Activated CD4-positive, alpha-beta T cell treated with anti-CD3 and anti-CD28 coated beads, Interleukin-2, amount 50 U/mL, for 24 hours (primary cell): Measurements from ENCODE around the gene EN1.

ENCODE experiments used
- DNase-seq, 2 donors: peaks; one replicate each; pipeline ENCODE4 v3.0.0-alpha.2; 2020; ENCODE audit warnings: low read depth in 1 of 2, low spot score in 1 of 2

The EN1 gene

DNA sequence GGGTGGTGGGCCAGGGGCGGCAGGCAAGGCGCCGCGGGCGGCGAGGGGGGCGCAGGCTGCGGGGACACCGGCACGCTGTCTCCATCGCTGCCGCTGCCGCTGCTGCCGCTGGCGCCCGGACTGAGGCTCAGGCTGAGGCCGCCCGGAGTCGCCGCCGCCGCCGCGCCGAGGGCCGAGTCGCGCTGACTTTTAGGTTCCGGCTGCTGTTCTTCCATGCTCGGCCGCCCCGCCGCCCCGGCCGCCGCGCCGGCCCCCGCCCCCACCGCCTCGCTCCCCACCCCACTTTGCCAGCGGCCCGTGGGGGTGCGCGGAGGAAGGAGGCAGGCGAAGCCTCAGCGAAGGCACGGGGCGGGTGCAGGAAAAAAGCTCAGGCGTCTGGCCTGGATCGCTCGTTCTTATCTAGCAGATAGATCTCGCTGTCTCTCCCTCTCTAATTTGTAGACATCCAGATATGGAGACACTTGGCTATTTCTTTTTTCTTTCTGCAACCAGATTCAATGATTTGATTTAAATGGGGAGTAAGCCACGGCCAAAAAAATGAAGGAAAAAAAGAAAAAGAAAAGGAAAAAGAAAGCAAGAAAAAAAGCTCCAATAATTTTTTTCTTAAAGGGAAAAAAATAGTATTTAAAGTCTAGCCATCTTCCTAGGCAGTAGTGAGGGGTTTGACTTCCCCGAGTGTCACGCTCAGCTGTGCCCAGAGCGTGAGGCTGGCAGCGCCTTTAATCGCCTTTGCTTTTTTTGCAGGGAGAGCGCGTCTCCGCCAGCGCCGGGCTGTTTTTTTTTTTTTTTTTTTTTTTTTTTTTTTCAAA, at the start of gene EN1:
TSS of gene EN1 (minus strand) at position 696 of the 809 bp plus-strand sequence. CDS start at position 215, 481 bp downstream.
- DNase-seq = no peak

DNA sequence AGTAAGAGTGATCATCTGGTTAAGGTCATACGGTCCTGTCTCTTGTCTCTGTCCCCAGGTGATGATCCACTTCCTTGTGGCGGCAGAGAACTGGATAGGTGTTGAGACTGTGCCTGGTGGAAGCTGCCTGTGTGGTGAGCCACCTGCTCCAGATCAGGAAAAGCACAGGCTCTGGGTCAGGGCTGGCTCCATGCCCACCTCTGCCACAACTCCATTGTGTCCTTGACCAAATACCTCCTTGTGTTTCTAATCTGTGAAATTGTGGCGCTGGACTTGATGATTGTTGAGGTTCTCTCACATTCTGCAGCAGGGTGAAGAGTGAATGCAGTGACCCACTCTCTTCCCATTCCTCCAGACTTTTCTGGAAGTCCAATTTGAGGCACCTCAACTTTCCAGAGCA, 45.7 kb upstream of the EN1 start:
- DNase-seq = no peak

DNA sequence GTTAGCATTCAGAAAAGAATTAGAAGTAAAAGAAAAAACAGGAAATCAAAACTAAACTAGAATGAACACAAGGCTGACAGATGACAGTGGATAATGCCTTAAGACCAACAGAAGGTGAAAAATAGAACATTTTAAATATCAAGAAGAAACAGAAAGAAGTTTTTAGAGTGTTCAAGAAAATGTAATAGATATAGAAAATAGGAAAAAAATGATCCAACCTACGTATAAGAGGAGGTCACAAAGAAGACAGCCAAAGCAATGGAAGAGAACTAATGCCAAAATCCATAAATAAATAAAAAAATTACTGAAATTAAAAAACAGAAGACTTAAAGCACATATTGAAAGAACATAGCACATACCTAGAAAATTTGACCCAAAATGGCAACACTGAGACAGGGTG, 42.5 kb upstream of the EN1 start:
- no peak for DNase-seq

DNA sequence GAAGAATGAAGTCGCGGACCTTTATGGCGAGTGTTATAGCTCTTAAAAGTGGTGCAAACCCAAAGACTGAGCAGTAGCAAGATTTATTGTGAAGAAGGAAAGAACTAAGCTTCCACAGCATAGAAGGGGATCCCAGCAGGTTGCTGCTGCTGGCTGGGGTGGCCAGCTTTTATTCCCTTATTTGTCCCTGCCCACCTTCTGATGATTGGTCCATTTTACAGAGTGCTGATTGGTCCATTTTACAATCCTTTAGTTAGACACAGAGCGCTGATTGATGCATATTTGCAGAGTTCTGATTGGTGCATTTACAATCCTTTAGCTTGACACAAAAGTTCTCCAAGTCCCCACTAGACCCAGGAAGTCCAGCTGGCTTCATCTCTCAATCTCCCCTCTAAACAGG, 36.3 kb upstream of the EN1 start:
- DNase-seq = no peak

DNA sequence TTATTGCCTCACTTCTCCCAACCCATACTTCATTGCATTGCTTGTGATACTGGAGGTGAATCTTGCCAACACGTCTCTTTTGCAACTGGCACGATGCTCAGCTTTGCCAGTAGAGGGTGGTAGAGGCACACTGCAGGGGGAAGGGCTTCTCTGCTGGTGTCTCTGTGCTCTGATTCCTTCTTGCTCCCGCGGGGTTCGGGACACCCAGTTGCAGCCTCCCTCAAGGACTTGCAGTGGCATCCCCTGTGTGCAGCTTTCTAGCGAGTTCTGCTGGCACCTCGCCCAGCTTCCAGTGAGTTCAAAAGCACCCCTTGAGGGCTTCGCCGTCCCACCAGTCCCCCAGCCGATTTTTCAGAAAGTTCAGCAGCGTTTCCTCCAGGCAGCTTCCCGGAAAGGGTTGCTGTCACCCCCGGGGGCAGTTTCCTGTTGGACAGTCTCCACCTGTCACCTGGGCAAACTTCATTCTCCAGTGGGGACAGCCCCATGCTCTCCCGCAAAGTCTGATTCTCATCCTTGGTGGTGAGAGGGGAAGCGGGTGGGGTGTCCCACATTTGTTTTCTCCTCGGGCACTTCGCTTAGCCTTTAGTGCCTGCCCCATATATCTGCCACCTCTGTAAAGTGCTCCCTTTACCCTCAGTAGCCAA, 35.4 kb upstream of the EN1 start:
- DNase-seq = peak; percentile 30 to 62

DNA sequence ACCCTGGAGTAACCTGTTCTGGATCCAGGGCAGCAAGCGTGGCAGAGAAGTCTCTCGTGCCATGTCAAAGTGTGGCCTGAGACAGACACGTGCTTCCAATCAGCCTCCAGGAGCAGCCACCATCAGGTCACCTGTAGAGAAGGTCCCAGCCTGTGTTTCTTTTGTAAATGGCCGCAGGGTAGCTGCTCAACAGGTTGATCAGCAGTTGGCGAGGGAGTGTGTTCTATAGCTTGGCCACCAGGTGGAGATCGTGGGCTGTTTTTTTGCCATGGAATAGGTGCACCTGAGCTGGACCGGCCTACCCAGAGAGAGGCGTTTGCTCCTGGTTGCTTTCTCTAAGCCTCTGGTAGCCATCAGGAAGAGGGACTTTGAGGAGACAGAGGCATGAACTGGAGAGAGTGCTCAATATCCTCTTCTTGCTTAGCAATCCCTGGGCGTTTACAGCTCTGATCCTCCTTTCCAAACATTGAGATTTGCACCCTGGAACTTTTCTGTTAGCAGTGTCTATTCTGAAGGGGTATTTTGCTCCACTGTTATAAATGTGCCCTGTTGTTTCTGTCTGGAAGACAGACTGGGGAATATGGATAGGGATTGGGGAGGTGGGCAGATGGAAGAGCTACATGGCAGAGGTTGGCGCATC, 34.2 kb upstream of the EN1 start:
- DNase-seq = peak; percentile 48 to 49

DNA sequence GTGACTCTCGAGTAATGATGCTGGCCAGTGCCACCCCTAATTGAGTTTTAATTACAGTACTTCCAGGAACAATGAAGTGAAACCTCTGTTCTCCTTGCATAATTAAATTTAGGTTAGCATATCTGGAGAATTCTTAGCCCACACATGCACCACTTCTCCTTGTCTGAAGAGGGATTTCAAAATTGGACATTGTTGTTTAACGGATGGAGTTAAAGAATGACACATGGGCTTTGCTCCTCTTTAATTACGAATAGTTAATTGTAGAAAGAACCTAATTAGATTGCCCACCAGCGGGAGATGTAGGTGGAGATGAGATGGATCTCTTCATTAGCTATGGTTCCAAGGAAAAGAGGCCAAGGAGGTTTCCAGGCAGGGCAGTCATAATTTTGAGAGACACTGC, 33.1 kb upstream of the EN1 start:
- no peak for DNase-seq

DNA sequence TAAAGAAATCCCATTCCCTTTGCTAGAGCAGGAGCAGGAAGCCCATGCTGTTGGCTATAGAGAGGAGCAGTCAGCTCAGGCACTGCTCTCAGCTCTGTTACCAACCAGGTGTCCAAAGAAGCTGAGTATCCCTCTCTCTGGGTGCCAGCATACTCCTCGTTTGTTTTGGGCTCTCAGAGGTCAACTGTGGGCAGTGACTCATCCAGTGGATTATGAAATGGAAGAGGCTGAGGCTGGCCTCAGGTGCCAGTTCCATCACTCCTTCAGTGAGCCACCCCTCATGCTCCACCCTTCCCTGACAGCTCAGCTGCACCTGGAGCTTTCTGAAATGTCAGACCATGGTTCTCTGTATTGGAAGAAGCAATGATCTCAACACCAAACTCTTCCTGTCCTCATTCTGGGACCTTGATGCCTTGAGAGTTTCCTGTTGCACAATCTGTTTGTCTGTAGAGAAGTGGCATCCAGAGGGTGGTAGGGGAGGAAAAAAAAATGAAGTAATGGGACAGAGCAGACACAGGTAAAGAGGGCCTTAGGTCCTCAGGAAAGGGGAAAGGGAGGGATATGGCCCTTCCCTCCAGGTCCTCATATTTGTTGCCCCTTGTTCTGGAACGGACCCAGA, 31.2 kb upstream of the EN1 start:
- DNase-seq = no peak

DNA sequence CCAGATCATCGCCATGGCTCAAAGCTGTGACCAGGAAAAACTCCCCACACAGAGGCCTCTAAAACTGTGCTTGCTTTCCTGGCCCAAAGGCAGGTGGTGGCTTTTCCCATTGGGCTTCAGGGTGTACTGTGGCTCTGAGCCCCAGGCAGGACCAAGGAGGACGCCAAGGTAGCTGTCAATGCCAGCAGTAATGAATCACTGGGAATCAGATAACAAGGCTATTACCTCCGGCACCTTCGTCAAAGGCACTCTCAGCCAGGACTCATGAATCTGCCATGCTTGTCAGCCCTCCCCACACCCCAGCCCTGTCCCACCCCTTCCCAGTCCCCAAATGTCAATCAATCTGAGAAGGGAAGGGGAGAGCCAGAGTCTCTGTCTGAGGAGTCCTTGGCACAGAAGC, 27.9 kb upstream of the EN1 start:
- no peak for DNase-seq

DNA sequence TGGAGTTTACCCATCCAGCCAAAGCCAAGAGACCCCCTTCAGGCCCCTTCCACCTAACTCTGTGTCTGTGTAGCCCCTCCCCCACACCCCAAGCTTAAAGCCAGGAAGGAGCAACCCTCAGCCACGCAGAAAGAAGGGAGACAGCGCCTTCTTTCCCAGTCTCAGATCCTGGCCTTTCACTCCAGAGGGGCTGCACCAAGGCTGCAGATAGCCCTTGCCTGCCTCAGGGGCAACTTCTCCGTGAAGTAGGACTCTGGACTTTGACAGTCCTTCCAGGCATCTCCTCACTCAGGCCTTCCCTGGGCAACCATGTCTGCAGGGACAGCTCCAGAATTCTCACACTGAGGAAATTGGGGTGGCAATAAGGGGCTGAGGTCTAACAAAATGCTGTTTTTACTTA, 26.9 kb upstream of the EN1 start:
- DNase-seq = no peak

DNA sequence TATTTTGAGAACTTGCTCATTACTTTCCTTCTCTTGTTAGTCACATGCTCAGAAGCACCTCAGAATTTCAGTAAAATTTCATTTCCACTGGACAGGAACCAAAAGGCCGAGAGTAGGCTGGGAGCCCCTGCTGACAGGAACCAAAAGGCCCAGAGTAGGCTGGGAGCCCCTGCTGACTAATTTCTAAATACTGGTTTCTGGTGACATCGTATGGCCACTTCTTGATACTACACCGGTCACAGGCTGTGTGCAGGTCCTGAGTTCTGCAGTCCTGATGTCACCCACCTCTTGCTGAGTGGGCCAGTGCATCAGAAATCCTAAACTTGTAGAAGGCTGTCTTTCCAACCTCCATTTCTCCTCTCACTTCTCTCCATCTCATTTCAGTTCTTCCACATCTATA, 17.7 kb upstream of the EN1 start:
- DNase-seq = no peak

DNA sequence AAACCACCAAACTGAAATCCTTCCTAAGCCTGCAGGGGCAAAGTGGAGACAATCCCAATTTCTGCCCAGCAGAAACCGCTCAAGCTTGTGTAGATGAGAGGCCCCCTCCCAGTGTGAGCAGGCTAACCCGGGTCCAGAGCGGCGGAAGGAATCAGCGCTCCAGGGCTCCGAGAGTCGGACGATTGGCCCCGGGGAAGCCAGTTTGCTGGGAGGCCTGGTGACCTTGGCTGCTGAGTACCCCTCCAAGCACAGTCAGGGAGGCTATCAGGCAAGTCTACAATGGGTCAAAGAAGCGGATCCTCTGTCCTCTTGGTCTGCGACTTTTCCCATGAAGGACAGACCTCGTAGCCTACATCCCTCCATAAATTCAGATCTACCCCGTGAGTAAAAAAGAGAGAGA, 16.8 kb upstream of the EN1 start:
- no peak for DNase-seq

DNA sequence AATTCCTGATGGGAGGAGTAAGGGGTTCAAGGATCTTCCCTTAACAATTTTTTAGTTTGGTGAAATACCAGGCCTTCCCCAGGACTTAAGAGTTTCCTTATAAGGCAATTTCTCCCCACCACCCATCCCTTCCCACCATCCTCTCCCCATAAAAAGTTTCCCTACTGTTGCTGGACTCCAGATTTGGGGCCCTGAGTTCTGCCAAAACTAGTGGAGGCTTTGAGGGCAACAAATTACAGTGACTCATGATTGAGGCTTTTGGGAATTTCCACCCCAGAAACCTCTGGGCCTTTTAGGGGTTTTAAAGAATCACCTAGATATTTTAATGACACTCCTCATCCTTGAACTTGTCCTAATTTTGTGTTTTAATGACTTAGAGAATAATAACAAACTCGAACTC, 14.3 kb upstream of the EN1 start:
- DNase-seq = no peak

DNA sequence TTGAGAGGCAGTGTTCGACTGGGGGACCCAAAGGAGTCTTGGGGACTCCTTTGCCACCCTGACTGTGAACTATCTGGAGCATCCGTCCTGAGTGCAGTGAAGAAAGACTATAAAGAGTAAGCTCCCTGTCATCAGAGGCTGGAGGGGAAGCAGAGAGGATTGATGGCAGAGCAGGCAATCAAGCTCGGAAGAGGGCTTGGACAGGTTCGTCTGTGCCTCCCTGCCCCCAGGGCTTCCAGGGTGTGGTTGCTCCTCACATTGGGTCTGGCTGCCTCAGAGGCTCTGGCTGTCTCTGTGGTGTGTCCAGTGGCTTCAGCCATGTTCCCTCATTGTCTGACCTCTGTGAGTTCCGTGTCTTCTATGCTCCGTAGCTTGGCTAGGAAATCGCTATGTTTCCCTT, 13.8 kb upstream of the EN1 start:
- no peak for DNase-seq

DNA sequence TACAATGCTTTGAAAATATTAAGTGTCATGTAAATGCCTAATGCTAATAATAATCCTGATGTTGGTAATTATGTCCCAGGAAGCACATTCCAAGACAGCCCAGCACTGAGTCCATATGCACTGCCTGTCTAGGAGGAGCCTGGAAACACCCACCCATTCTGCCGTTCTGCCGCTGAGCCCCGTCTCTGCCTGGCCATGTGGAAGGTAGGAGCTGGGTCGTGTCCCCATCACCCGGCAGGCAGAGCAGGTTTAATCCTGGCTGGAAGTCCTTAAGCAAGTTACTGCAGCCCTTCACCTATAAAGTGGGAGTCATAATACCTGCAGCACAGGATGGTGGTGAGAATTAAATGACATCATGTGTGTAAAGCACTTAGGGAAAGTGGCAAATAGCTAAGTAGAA, 13.1 kb upstream of the EN1 start:
- no peak for DNase-seq

DNA sequence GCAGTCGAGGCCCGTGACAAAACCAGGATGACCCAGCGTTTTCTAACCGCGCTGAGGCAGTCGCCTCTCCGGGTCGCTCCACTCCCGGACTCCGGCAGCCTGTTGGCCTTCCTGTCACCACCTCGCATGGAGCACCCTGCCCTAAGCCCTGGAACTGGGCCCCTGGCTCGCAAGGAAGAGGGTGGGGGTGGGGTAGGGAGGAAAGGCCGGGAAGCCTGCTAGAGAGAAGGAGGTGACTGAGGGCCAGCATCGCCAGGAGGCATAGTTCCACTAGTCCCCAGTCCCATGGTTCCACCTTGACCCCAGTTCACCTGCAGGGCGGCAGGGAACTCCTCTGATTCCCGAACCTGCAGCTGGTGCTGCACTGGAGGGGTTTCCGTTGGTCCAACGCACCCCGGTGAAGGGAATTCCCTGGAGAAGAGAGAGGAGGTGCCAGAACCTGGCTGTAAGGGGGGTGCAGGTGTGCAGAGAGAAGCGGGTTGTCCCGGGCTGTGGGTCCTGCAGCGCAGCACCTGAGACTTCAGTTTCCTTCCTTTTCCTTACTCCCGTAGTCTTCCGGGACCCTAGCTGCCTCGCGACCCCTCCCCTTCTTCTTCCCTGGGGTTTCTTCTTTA, 11.8 kb upstream of the EN1 start:
- no peak for DNase-seq

DNA sequence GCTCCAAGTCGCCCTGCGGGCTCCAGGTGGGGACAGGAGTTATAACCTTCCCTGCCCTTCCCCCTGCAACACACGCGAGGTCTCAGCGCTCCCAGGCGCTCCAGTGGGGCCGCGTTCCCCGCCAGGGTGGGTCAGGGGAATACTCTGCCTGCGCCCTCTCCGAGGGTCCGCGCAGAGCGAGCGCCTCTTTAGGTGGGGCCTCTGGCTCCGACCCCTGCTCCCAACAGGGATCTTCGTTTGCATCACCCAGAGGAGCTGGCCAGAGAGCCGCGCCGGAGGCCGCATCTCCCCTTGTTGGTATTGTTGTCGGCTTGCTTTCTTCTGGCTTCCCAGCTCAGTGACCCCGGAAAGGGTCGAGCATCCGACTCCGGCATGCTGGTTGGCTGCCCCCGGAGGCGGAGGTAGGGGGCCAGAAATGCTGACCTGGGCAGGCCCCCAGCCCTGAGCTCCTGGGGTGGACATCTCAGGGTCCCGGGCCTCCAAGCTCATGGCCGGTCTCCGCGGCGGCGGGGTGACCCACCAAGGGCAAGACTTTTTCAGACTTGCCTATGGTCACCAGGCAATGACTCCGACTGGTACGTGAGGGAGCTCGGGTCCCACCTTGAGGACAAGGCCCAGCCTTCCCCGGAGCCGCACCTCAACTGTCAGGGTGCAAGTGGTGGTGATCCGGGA, 11.2 kb upstream of the EN1 start:
- DNase-seq = no peak

DNA sequence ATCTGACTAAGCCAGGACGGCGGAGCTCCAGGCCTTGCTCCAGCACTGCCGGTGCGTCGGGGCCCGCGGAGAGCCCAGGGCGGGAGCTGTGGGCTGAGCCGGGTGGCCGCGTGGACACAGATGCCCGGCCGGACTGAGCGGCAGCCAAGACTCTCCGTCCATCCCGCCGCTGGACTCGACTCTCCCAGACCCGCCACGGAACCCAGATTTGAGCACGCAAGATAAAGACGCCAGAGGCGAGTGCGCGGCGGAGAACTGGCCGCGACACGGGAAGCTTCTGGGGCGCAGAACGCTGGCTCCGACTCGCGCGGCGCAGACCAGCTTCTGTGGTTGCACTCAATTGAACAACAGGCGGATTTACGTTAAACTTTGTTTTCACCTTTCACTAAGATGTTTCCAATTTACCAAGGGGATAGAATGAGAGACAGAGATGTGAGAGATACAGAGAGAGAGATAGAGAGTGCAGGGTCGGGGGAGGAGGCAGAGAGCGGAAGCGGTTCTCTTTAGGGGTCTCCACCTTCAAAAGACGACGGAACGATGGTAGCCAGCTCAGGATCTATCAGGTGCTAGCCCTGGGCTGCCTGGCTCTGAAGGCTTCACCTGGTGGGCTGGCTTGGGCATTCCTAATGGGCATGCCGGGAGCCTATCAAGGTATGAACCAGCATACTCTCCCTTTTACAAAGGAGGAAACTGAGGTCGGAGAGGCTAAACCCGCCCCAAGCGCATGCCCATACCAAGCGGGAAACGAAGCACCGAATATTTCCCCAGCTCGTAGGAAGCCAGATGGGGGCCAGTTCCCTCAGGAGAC, 10.4 kb upstream of the EN1 start:
- no peak for DNase-seq

DNA sequence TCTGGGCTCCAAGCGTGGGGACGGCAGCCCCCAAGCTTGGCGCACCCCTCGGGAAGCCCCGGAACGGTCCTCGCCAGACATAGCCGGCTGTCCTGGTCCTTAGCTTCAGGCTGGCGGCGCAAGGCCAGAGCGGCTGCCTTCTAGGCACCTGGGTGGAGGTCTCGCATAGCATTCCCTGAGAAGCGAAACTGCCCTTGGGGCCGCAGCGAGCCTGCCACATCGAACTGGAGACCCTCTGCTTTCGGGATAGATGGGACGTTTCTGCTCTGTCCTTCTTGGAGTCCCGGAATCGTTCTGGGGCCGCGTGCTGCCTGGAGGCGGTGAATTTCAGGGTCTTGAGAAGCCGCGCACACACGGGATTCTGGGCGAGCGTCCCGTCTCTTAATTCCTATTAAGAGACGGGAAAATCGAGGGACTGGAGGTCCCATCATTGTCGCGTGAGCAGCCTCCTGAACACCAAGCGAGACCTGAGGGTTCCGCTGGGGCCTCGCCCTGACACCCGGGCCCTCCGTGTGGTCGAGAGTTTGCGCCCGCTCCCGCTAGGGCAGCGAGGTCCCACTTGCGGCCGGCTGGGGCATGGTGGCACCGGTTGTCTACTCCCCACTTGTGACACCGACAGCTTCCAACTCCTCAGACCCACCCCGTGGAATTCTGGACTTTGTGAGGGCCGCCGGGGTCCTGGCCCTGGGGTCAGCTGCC, 9.7 kb upstream of the EN1 start:
- DNase-seq = no peak
